Activated gamma-delta T cell (primary cell): Measurements from ENCODE around the gene NOL4L.

Experiments used
- DNase-seq: peaks from one replicate; lab custom pipeline; 2025; lab: John Stamatoyannopoulos, UW

NOL4L gene

DNA sequence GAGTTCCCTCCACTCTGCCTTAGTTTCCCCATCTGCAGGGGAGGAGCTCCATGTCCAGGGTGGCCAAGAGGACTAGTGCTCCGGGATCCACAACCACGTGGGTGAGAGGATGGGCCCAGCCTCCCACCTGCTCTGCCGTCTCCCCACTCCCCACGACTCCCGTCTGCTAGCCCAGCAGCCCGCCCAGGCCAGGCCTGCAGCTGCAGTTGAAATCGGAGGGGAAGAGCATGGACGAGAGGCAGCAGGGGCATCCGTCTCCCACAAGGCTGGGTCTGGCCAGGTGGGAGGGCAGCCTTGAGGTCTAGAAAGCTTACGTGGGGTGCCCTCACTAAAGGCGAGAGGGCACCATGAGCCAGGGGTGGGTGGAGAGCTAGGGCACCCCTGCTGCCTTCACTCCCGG is 8.6 kb downstream of the NOL4L start:
- DNase-seq = no peak

GRCh38 chr20:32575805-32576204 is 9.3 kb downstream of the NOL4L start:
- no peak for DNase-seq

- DNase-seq = no peak
These were observed 9.9 kb downstream of the NOL4L start for GRCh38 chr20:32575227-32575581.

GRCh38 chr20:32574296-32575226 is 10.6 kb downstream of the NOL4L start:
- no peak for DNase-seq

DNA sequence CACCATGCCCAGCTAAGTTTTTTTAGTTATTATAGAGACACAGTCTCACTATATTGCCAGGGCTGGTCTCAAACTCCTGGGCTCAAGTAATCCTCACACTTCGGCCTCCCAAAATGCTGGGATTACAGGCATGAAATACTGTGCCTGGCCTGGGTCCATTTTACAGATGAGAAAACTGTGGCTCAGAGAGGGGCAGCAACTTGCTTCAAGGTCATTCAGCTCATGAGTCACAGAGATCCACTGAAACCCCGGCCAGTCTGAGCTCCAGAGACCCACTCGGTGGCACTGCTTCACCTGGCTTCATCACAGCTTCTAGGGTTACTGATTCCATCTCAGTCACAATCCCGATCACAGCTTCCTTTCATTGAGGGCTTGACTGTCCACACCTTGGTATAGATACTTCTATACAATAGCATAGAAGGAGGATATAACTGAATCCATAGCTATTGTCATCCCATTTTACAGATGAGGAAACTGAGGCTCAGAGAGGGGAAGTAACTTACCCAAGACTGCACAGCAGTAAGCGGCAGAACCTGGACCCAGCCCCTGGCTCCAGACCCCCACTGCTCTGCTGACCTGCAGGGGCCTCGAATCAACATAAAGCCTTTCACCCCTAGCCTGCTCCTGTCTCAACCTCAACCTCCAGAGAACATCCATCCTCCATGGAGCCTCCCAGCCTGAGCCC is 11.8 kb downstream of the NOL4L start:
- no peak for DNase-seq

- no peak for DNase-seq
These were observed 12.7 kb downstream of the NOL4L start for GRCh38 chr20:32572271-32572968.

GRCh38 chr20:32571566-32571965 is 13.6 kb downstream of the NOL4L start:
- no peak for DNase-seq

GRCh38 chr20:32570401-32571190 is 14.5 kb downstream of the NOL4L start:
- DNase-seq = no peak

DNA sequence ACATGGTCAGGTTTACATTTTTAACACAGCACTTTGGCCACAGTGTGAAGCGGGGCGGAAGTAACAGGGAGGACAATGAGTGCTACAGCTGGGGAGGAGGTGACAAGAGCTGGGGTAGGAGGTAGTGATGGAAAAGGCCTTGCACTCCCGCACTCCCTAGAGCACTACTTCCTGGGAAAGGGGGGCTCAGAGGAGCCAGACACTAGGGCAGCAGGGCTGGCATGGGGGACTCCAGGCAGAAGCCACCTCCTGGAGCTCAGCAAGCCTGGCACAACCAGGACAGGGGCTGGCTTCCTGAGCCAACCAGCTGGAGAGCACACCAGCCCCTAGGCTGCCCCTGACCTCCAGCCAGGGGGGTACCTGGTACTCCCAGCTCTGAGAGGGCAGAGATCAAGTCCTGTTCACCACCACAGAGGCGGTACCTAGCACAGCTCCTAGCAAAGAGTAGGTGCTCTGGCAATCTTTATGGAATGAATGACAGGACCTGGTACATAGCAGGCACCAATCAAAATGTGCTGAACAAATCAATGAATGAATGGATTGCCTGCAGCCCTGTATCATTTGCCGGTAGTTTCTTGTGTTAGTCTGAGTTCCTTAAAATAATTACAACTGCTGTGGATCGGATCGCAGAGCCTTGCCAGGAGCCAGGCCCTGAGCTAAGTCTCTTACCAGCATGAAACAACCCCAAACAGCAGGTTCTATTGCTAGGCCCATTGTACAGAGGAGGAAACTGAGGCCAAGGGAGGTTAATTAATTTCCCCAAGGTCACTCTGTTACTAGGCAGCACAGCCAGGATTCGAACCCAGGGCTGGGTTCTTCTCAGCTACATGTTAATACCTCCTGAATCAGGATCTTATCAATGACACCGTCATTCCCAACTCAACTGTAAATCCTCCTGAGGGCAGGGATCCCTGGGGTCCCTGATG is 15.5 kb downstream of the NOL4L start:
- no peak for DNase-seq

GRCh38 chr20:32569018-32569379 is 16.1 kb downstream of the NOL4L start:
- DNase-seq = no peak

DNA sequence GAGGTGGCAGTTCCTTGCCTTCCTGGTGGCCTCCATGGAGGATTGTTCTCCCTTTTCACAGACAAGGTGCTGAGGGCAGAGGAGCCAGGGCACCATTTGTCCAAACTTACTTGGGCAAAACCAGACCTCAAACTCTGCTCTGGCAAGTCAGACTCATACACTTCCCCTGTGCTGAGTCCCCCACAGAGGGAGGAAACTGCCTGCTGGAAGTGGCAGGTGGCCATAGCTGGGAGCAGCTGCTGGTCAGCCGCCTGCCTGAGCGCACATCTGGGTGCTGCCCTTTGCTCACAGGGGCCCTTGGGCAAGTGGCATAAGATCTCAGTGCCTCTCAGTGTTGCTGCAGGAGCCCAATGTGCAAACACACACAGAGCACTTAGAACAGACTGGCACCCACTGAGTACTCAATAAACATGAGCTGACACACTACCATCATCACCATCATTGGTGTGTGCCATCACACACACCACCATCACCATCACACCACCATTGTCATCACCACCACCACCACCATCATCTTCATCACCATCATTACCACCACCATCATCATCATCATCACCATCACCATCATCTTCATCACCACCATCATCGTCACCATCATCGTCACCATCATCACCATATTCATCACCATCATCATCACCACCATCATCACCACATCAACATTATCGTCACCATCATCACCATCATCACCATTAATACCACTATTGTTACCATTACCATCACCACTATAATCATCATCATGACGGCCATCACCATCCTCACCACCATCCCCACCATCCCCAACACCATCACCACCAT is 17.6 kb downstream of the NOL4L start:
- DNase-seq = no peak

GRCh38 chr20:32566379-32567374 is 18.5 kb downstream of the NOL4L start:
- DNase-seq = no peak

DNA sequence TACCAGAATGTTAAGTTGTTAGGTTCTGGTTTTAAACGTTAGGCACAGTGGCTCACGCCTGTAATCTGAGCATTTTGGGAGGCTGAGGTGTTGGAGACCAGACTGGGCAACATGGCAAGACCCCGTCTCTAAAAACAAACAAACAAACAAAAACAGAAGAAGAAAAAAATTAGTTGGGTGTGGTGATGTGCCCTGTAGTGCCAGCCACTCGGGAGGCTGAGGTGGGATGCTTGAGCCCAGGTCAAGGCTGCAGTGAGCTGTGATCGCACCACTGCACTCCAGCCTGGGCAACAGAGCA is 19.4 kb downstream of the NOL4L start:
- DNase-seq = no peak

DNA sequence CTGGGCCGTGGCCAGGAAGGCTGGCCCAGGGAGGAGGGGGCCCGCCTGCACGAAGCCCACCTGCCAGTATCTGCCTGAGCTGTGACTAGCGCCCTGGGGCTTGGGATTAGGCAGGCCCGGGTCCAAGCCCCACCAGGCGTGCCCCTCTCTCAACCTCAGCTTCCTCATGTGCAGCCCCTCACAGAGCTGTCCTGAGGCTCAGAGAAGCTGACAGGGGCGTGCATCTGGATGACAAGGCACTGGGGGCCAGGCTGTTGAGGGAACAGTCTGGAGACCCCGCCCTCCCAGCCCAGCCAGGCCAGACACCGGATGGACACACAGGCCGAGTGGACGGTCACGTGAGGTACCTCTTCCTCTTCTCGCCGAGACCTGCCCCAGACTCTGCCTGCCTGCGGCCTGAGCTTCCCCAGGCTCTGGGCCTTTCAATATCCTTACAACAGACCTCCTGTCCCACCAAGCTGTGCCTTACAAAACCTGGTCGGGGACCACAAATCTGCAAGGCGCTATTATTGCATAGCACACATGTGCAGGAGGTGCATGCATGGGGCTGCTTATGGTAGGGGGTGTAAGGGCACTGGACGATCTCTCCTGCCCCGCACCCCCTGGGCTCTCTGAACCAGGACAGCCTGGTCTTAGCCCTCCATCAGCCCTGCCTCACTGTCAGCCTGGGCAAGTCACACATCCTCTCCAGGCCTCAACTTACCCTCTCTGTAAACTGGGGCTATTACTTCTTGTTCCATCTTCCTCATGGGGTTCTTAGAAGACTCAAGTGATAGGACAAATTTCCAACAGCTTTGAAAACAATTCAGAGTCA is 20.0 kb downstream of the NOL4L start:
- DNase-seq = no peak

DNA sequence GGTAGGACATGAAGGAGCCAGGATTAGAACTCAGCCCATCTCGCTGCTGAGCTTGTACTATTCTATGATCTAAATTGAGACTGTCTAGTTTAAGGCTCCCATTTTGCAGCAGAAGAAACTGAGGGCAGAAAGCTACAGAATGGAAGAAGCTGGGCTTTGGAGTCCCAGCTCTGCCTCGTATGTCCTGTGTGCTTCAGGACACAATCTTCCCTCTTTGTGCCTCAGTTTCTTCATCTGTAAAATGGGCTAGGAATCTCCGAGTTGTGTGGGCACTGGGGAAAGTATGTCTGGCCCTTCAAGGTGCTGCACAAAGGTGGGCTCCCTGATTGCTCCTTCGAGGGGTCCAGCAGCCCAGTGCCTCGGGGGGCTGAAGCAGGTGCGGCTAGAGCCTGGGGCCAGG is 20.7 kb downstream of the NOL4L start:
- DNase-seq = no peak

GRCh38 chr20:32563311-32564272 is 21.5 kb downstream of the NOL4L start:
- DNase-seq = no peak

GRCh38 chr20:32562495-32562911 is 22.6 kb downstream of the NOL4L start:
- DNase-seq = no peak
